Measurements from ENCODE around the gene TEX9.

TEX9 gene

GRCh38 chr15:56349554-56349953 is 15.7 kb upstream of the TEX9 start:
- Histone ChIP-seq H3K36me3 (ENCODE audit: low read depth) (no peaks in the 10 kb centered on the region), H3K27me3 (ENCODE audit: insufficient read depth, poor library complexity, severe bottlenecking) (no peaks in the 10 kb centered on the region), H3K4me3 (ENCODE audit: severe bottlenecking) (no peak overlapping the region), H3K9me3 (ENCODE audit: severe bottlenecking) (no peaks in the 10 kb centered on the region), H3K27ac (ENCODE audit: poor library complexity, severe bottlenecking) (no peak overlapping the region), H3K4me1 (ENCODE audit: insufficient read depth, poor library complexity, severe bottlenecking) (peaks cover 4% of the 10 kb centered on the region)
- ATAC-seq (ENCODE audit: low read depth): no peak
- DNase-seq (ENCODE audit: low spot score): no peak
- TF ChIP-seq CTCF (IDR thresholded peaks at IDR 0.05; ENCODE audit: poor library complexity, severe bottlenecking): no peak

GRCh38 chr15:56351353-56351752 is 13.9 kb upstream of the TEX9 start:
- DNase-seq (ENCODE audit: low spot score): no peak
- no peak for ATAC-seq (ENCODE audit: low read depth)
- Histone ChIP-seq H3K9me3 (ENCODE audit: severe bottlenecking) (no peaks in the 10 kb centered on the region), H3K27me3 (ENCODE audit: insufficient read depth, poor library complexity, severe bottlenecking) (no peaks in the 10 kb centered on the region), H3K4me1 (ENCODE audit: insufficient read depth, poor library complexity, severe bottlenecking) (peaks cover 4% of the 10 kb centered on the region), H3K36me3 (ENCODE audit: low read depth) (no peaks in the 10 kb centered on the region), H3K4me3 (ENCODE audit: severe bottlenecking) (no peak overlapping the region), H3K27ac (ENCODE audit: poor library complexity, severe bottlenecking) (no peak overlapping the region)
- no peak for TF ChIP-seq CTCF (IDR thresholded peaks at IDR 0.05; ENCODE audit: poor library complexity, severe bottlenecking)

GRCh38 chr15:56351957-56352506 is 13.2 kb upstream of the TEX9 start:
- no peak for ATAC-seq (ENCODE audit: low read depth)

GRCh38 chr15:56353119-56353518 is 12.1 kb upstream of the TEX9 start:
- no peaks in the 10 kb centered on the region for H3K9me3 ChIP-seq (ENCODE audit: severe bottlenecking)
- no peaks in the 10 kb centered on the region for H3K36me3 ChIP-seq (ENCODE audit: low read depth)
- peaks cover 4% of the 10 kb centered on the region for H3K4me1 ChIP-seq (ENCODE audit: insufficient read depth, poor library complexity, severe bottlenecking)
- no peak overlapping the region for H3K4me3 ChIP-seq (ENCODE audit: severe bottlenecking)
- no peak for ATAC-seq (ENCODE audit: low read depth)
- no peak for TF ChIP-seq CTCF (IDR thresholded peaks at IDR 0.05; ENCODE audit: poor library complexity, severe bottlenecking)
- no peak for DNase-seq (ENCODE audit: low spot score)
- H3K27me3 ChIP-seq (ENCODE audit: insufficient read depth, poor library complexity, severe bottlenecking): no peaks in the 10 kb centered on the region
- H3K27ac ChIP-seq (ENCODE audit: poor library complexity, severe bottlenecking): no peak overlapping the region

More at GRCh38 chr15:56351957-56352506, 13.2 kb upstream of the TEX9 start:
- no peaks in the 10 kb centered on the region for H3K9me3 ChIP-seq (ENCODE audit: severe bottlenecking)
- H3K27me3 ChIP-seq (ENCODE audit: insufficient read depth, poor library complexity, severe bottlenecking): no peaks in the 10 kb centered on the region
- TF ChIP-seq CTCF (IDR thresholded peaks at IDR 0.05; ENCODE audit: poor library complexity, severe bottlenecking): no peak
- H3K36me3 ChIP-seq (ENCODE audit: low read depth): no peaks in the 10 kb centered on the region
- H3K27ac ChIP-seq (ENCODE audit: poor library complexity, severe bottlenecking): no peak overlapping the region
- no peak for DNase-seq (ENCODE audit: low spot score)
- H3K4me1 ChIP-seq (ENCODE audit: insufficient read depth, poor library complexity, severe bottlenecking): peaks cover 4% of the 10 kb centered on the region
- H3K4me3 ChIP-seq (ENCODE audit: severe bottlenecking): no peak overlapping the region

- Histone ChIP-seq H3K9me3 (ENCODE audit: severe bottlenecking) (no peaks in the 10 kb centered on the region), H3K4me1 (ENCODE audit: insufficient read depth, poor library complexity, severe bottlenecking) (peaks cover 4% of the 10 kb centered on the region), H3K4me3 (ENCODE audit: severe bottlenecking) (no peak overlapping the region), H3K27me3 (ENCODE audit: insufficient read depth, poor library complexity, severe bottlenecking) (no peaks in the 10 kb centered on the region), H3K36me3 (ENCODE audit: low read depth) (no peaks in the 10 kb centered on the region), H3K27ac (ENCODE audit: poor library complexity, severe bottlenecking) (no peak overlapping the region)
- DNase-seq (ENCODE audit: low spot score): no peak
- ATAC-seq (ENCODE audit: low read depth): no peak
- TF ChIP-seq CTCF (IDR thresholded peaks at IDR 0.05; ENCODE audit: poor library complexity, severe bottlenecking): no peak
Measured at GRCh38 chr15:56353740-56354139, 11.5 kb upstream of the TEX9 start.

Data from RWPE2 (cell line).